GM12891 (cell line): ENCODE data around the gene PUM1.

ENCODE experiments used
- POLR2A ChIP-seq: IDR thresholded peaks from 2 replicates; pipeline ENCODE4 v1.6.1; 2011; ENCODE audit warnings: low read depth, low read length, control low read depth
- POLR2AphosphoS5 ChIP-seq: IDR thresholded peaks from 2 replicates; pipeline ENCODE4 v1.6.1; 2011; ENCODE audit warnings: low read depth, low read length, control low read depth

- no peak for TF ChIP-seq POLR2A
- TF ChIP-seq POLR2AphosphoS5, result no peak
These were observed 40.1 kb upstream of the PUM1 start for GRCh38 chr1:31105646-31106045.
